ENCODE results near the gene CPEB2.

Gene CPEB2

DNA sequence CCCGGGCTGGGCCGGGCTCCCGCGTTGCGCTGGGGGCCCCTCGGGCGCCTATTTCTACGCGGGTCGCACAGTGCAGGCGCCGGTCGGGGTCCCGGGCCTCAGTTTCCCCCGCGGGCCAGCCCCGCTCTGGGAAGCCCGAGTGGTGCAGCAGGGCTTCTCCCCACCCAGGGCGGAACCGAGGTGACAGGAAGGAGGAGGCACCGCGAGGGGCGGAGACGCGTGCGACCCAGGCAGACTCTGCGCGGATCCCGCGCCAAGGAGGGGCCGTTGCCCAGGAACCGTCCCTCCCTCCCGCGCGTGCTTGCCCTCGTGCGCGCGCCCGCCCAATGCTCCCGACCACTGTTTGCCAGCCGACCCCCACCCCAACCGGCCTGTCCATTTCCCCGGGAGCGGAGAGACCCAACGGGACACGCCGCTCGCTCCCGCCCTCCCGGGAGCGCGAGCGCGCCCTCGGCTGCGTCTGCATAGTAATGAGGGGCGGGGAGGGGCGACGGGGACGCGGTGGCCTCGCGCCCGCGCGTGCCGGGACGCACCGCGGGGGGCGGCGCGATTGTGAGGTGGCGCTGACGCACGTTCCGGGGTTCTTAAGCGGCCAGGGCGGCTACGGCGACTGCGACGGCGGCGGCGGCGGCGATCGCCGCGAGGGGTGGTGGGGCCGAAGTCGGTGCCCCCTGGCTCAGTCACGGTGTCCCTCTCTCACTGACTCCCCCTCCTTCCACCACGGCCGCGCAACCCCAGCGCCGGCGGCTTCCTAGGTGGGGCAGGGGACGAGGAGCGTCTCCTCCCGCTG lies at the start of gene CPEB2:
Gene CPEB2, plus strand, starts transcription at position 613 of the 790 bp plus-strand sequence. CDS start 193 bp downstream, outside the sequence.
- TF ChIP-seq, protein P1, sequence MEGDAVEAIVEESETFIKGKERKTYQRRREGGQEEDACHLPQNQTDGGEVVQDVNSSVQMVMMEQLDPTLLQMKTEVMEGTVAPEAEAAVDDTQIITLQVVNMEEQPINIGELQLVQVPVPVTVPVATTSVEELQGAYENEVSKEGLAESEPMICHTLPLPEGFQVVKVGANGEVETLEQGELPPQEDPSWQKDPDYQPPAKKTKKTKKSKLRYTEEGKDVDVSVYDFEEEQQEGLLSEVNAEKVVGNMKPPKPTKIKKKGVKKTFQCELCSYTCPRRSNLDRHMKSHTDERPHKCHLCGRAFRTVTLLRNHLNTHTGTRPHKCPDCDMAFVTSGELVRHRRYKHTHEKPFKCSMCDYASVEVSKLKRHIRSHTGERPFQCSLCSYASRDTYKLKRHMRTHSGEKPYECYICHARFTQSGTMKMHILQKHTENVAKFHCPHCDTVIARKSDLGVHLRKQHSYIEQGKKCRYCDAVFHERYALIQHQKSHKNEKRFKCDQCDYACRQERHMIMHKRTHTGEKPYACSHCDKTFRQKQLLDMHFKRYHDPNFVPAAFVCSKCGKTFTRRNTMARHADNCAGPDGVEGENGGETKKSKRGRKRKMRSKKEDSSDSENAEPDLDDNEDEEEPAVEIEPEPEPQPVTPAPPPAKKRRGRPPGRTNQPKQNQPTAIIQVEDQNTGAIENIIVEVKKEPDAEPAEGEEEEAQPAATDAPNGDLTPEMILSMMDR (IDR thresholded peaks at IDR 0.05; ENCODE audit: low read depth, low read length) = no peak
- DNase-seq (ENCODE audit: extremely low read depth, low read depth) = peak; percentile 96

DNA sequence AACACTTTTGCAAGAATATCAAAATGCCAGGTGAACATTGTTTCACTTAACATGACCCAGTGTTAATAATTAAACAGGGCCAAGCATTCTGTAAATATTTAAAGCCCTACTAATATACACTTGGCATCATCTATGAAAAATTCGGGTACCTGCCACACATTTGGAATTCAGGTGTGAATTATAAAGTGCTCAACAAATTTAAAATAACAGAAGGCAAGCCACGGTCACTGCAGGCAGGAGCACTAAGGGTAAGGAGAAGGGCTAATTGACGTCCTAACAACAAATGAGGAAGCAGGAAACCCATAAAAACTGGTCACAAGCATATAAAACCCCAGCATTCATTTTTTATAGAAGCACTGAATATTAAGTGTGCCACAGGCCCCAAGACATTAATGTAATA lies 43.8 kb upstream of the CPEB2 start:
- DNase-seq (ENCODE audit: extremely low read depth, low read depth) = no peak
- TF ChIP-seq, protein P1 (IDR thresholded peaks at IDR 0.05; ENCODE audit: low read depth, low read length) = no peak

DNA sequence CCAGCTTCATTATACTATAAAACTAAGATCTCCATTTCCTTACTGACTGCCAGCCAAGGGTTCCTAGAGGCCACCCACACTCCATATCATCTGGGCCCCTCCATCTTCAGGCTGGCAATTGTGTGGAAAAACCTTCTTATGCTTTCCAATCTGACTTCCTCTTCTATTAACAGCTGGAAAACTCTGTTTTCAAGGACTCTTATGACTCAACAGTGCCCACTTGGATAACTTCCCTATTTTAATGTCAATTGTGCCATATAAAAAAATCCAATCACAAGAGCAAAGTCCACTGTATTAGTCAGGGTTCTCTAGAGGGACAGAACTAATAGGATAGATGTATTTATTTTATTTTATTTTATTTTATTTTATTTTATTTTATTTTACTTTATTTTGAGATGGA lies 41.0 kb upstream of the CPEB2 start:
- TF ChIP-seq, protein P1 (IDR thresholded peaks at IDR 0.05; ENCODE audit: low read depth, low read length) = no peak

DNA sequence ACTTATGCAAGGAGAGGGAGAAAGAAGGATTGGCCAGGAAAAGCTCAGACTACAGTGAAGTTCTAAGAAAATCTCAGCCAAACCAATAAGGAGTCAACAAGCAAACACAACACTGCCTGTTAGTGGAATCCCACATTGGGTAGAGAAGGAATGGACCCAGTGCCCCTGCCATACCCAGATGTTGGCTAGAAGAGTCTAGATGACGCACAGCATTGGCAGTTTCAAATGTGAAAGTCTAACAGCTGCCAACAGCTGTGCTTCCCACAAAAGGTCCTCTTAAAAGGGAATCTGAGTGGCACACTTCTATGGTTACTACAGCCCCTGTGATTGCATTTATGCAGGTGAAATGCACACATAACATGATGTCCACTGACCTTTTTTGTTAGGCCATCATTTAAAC lies 37.2 kb upstream of the CPEB2 start:
- TF ChIP-seq, protein P1 (IDR thresholded peaks at IDR 0.05; ENCODE audit: low read depth, low read length) = no peak
- no peak for DNase-seq (ENCODE audit: extremely low read depth, low read depth)

More for the DNA sequence above, 41.0 kb upstream of the CPEB2 start:
- DNase-seq (ENCODE audit: extremely low read depth, low read depth) = no peak

DNA sequence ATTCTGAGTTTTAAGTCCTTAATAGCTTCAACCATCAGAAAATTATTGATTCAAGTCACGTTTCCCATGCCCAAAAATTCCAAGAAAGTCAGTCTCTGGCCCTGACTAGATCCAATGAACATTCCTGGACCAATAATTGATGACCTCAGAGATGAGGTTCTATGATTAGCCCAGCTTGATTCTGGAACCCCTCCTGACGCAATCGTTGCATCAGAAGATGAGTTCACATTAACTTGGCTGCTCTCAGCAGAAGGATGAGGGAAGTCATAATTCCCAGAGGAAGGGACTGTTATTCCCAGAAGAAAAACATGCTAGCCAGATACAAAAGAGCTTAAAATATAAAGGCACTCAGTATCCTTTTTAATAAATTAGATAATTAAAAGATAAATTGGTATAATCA lies 34.3 kb upstream of the CPEB2 start:
- DNase-seq (ENCODE audit: extremely low read depth, low read depth) = no peak
- TF ChIP-seq, protein P1 (IDR thresholded peaks at IDR 0.05; ENCODE audit: low read depth, low read length) = no peak

DNA sequence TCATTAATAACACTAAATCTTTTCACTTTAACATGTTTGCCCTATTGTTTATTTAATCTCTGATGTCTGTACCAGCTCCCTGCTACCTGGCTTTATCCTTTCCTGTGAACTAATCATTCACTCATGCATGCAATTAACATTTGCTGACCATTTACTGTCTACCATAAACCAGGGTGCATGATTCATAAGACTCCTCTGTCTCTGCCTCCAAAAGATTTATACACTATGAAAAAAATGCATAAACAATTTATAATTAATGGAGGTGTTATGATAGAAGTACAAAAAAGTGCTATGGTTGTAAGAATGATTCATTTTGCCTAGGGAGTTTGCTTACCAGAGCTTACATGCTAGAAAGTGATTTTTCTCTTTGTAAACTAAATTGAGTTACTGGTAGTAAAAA lies 24.5 kb upstream of the CPEB2 start:
- TF ChIP-seq, protein P1 (IDR thresholded peaks at IDR 0.05; ENCODE audit: low read depth, low read length) = no peak
- DNase-seq (ENCODE audit: extremely low read depth, low read depth) = no peak

DNA sequence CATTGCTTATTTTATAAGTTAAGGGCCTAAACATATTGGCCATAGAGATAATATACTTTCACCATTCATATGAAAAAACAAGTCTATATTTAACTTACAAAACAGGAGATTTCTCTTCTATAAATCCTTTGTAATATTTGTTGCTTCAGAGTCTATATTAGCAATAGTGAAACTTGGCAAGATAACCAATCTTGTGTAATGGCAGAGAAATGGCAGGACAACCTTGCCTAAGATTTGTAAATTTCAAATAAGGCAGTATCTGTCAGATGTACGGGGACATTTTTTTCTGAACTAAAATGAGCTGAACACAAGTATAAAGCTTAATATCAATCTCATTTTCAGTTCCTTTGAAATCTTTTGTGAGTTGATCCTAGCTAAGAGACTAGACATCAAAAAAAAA lies 17.8 kb upstream of the CPEB2 start:
- no peak for DNase-seq (ENCODE audit: extremely low read depth, low read depth)
- TF ChIP-seq, protein P1 (IDR thresholded peaks at IDR 0.05; ENCODE audit: low read depth, low read length) = no peak

Data from AG09319 (cell line).